Left cardiac atrium (tissue), 4 donors: Measurements from ENCODE around the gene PAPOLB. TPM values are rescaled to one million over a fixed set of nuclear protein-coding genes. Genes with fewer than 3 reads are reported as not detected.

ENCODE experiments used
- ATAC-seq, 2 donors: fragments of 200-7000 bp; cut with Tn5 transposase; one replicate each; pipeline ENCODE4 v1.9.1; 2020; ENCODE audit warnings: mild to moderate bottlenecking in 2 of 2, moderate library complexity in 2 of 2
- DNase-seq: peaks from one replicate; pipeline ENCODE4 v3.0.0-alpha.2; 2020
- intact Hi-C, 2 donors: fragments of 100-400 bp; cut with DNase I; formaldehyde crosslinking; loops; one replicate each; pipeline versions ENCODE4 v1.14.1 to v1.15.1; 2022 to 2023
- total RNA-seq, 2 donors: library from RNA; stranded (reverse); fragmentation: NEBNext Ultra II Directional; extraction: Animal tissue kit (Norgen Biotek cat#: 25700); gene quantifications; one replicate each; pipeline ENCODE4 v1.2.1, GENCODE V29; 2021
- donor health status: DM: no; HTN: yes; CAD: no.
- donor health status: DM: no; HTN: yes; CAD: no; lungs with severe emphysema.
- donor health status: DM: yes; HTN: yes; CAD: no.
- donor health status: Dilated cardiomyopathy.

Gene PAPOLB
- total RNA-seq, 2 donors from 2014 or later: 0.06 to 0.26 TPM

GRCh38 chr7:4833691-4834600 lies 27.9 kb downstream of the PAPOLB start:
- ATAC-seq (no peak), DNase-seq (no peak)
- intact Hi-C loops: loop anchor here (5.0 to 10.0 kb wide), 2 partner anchors 48 to 251 kb away; partner anchors contain the start of gene RADIL (in 2 of the 2)

DNA sequence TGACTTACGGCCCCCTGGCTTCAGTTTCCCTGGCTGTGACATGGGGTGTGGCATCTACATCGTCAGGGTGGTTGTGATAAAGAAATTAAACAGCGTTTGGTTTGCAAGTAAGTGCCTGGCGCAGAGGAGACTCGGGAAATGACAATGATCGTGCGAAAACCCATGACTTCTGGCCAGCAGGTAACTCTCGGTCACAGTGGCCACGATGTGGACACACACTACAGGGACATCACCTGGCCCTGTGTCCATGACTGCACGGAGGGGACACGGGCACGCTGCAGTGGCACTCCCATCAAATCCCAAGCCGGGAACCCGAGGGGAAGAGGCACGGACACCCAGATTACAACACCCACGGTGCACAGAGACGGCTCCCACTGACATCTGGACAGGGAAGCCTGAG lies 28.7 kb downstream of the PAPOLB start:
- no peak for ATAC-seq
- intact Hi-C loops: loop anchor here (5.0 to 10.0 kb wide), 2 partner anchors 49 to 252 kb away; partner anchors contain the start of gene RADIL (in 2 of the 2)

GRCh38 chr7:4832711-4833110 lies 29.1 kb downstream of the PAPOLB start:
- intact Hi-C loops: loop anchor here (5.0 to 10.0 kb wide), 2 partner anchors 50 to 252 kb away; partner anchors contain the start of gene RADIL (in 2 of the 2)
- DNase-seq: no peak
- no peak for ATAC-seq

More for the DNA sequence above, 28.7 kb downstream of the PAPOLB start:
- no peak for DNase-seq

DNA sequence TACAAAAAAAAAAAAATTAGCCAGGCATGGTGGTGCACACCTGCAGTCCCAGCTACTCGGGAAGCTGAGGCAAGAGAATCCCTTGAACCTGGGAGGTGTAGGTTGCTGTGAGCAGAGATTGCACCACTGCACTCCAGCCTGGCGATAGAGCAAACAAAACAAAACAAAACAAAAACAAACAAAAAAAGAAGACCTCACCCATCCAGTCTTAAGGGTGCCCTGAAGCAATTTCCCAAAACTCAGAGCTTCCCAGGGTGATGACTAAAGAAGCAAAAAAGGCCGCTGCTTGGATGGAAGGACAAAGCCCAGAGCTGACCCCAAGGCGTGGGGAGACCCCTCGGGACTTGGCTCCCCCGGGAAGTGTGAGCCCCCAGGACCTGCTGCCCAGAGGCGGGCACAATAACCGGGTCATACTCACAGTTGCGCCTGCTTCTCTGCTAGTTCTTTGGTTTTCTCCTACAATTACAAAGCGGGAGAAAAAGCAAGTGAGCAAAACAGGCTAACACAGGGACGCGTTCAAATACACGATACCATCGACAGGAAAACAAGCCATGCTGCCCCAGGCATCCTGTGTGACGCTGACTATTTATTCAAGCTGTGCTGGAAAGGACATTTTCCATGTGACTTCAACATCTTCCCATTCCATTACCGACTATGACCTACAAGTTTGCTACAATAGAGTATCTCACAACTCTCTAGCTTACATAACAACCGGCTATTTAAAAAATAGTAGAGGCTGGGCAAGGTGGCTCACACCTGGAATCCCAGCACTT lies 29.9 kb downstream of the PAPOLB start:
- ATAC-seq: no peak
- DNase-seq: no peak
- intact Hi-C loops: loop anchor here (5.0 to 10.0 kb wide), 2 partner anchors 50 to 253 kb away; partner anchors contain the start of gene RADIL (in 2 of the 2)

DNA sequence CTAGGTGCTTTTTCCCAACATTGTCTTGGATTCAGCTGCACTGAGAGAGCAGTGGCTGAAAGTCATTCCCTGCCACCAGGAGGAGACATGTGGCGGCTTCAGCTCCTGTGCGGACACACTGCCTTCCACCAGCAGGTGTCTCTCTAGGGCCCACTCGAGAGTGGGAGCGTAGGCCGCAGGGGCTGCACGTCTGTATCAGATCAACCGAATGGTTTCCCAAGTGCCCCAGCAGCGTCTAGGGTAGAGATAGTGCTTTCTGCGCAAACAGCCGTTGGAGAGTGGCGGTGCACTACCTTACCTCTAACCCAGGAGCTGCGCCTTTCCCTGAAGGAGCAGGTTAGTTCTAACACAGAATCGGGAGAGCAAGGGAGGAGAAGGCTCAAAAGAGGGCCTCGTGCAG lies 31.7 kb downstream of the PAPOLB start:
- peak; percentile 84 for DNase-seq
- intact Hi-C loops: loop anchor here (5.0 to 10.0 kb wide), 2 partner anchors 52 to 255 kb away; partner anchors contain the start of gene RADIL (in 2 of the 2)
- peak; percentile 85 to 89 for ATAC-seq

DNA sequence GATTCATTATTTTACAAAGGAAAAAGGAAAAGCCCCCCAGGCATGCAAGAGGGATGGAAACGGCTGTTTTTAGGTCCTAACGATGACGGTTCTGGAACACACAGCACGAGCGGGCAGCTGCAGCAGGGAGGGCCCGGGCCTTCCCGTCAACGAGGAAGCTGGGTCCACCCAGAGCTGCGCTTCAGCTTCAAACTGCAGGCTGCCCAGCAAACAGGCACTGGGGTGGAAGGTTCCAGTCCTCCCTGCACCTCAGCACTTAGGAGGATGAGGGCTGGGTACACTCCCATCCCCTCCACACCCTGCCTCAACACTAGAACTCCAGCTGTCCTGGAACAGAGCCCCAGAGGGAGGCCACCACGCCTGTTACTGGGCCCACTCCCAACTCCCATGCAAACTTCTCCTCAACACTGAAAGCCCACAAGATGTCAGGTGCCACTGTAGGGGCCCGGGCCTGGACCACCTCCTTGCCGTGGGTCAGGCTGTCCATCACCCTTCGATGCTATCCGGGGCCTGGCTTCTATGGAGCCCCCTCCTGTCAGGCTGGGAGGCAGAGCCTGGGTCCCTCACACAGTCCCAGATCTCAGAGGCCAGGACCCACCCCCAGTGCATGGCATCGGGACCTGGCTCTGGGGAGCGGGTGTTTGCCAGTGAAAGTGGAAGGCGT lies 33.0 kb downstream of the PAPOLB start:
- intact Hi-C loops: no loop called here
- peak in 1 of 2 donors; percentile 13 for ATAC-seq
- peak; percentile 36 for DNase-seq

GRCh38 chr7:4825081-4825480 lies 36.7 kb downstream of the PAPOLB start:
- no peak for DNase-seq
- ATAC-seq: no peak
- intact Hi-C loops: no loop called here

DNA sequence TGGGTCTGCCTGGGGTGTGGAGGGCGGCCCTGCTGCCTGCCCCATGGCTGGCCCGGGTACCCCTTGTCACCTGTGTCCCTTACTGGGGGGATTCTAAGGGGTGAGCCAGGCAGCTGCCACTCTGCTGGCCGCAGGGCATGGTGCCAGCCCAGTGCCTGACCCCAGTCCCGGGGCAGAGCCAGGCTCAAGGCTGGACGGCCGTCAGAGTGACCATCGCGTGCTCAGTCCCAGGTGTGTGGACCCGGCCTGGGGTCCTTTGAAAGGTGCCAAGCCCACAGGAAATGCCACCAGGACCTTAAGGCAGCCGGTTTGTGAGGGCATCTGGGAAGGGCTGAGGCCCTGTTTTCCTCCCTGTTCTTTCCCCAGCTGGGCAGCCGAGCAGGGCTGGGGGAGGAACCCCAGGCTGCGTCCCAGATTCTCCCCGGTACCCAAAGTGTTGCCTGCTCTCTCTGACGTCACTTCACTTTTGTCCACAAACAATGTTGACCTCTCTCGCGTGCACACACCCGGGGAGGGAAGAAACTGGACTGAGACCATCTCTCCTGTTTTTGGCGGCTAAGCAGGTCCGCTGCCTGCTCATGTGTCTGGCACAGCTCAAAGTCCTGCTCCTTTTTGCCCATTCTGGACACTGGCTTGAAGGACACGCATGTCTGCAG lies 37.6 kb downstream of the PAPOLB start:
- no peak for ATAC-seq
- intact Hi-C loops: no loop called here
- no peak for DNase-seq

DNA sequence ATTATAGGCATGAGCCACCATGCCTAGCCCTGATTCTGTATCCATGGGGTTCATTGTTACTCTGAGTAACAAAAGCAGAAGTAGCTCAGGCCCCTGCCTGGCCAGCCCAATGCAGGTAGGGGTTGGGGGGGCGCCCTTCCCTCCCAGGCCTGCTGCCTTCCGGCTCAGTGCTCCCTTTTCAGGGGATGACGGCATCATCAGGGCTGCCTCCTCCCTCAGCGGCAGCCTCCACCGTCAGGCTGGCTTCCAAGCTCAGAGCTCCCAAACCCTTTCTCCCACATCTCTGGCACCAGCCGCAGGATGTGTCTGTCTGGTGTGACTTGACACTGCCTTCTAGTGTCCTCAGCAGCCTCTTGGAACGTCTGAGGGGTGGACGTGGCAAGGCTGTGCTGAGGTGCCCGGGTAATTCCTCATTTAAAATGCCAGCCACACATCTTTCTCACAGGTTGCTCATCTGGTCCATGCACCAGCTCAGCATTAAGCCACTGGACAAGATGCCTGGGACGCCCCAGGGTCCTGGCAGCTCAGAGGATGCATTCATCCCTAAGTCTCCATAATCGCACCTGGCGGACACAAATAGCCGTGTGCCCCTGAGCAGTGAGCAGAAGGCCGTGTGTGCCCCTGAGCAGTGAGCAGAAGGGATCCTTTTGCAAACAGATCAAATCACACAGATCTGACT lies 38.2 kb downstream of the PAPOLB start:
- DNase-seq: no peak
- no peak for ATAC-seq
- intact Hi-C loops: no loop called here

GRCh38 chr7:4822677-4823076 lies 39.2 kb downstream of the PAPOLB start:
- ATAC-seq (no peak), DNase-seq (no peak)
- intact Hi-C loops: no loop called here

- ATAC-seq (no peak), DNase-seq (no peak)
- intact Hi-C loops: no loop called here
These were observed 40.8 kb downstream of the PAPOLB start for GRCh38 chr7:4820967-4821471.

- peak; percentile 45 to 55 for ATAC-seq
- DNase-seq: peak; percentile 51
- intact Hi-C loops: no loop called here
These were observed 41.3 kb downstream of the PAPOLB start for GRCh38 chr7:4820405-4820966.

DNA sequence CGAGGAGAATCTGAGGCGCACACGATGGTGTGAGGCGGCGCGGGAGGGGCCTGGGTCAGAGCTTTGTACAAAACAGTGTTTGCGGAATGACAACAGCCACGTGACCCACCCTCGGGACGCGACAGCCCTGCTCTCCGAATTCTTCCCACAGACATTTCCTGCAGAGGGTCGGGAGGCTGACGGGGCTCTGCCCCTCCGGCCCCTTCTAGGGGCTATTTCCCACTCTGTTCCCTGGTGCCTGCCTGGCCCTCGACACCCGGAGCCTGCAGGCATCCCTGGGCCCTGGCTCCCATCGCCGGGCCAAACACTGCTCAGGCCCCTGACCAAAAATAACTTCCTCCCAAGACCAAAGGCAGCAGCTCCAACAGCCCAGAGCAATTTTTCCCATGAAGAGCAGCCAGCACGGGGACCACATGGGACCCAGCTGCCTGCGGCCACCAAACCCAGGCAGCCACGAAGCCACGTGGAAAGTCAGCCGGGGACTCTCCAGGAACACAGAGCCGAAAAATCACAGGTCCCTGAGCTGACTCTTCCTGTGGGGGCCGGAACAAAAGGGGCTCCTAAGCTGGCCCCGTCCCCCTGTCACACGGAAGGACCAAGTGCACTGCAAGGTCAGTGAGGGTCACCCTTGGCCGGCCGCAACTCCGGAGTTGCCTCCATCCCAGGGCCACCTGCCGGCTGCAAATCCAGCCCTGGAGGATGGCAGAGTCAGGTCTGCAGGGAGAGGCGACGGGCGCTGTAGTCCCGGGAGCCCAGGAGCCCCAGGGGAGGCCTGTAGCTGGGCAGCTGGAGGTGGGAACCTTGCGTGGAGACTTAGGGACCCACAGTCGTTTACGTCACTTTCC lies 42.0 kb downstream of the PAPOLB start:
- ATAC-seq (peak; percentile 52 to 63), DNase-seq (peak; percentile 64)
- intact Hi-C loops: no loop called here

GRCh38 chr7:4818000-4818794 lies 43.6 kb downstream of the PAPOLB start:
- intact Hi-C loops: no loop called here
- DNase-seq (no peak), ATAC-seq (no peak)

GRCh38 chr7:4817178-4817901 lies 44.5 kb downstream of the PAPOLB start:
- DNase-seq (no peak), ATAC-seq (no peak)
- intact Hi-C loops: no loop called here
